ENCODE results near the gene THRAP3.
A peak's percentile ranks its signal among the peaks of the same experiment; 100 is the strongest.

THRAP3 gene

GRCh38 chr1:36301220-36301619 is 77.0 kb downstream of the THRAP3 start:
- Histone ChIP-seq H3K4me3 (ENCODE audit: low read depth, low read length) (no peak overlapping the region), H3K27me3 (ENCODE audit: insufficient read depth, low read length) (no peaks in the 10 kb centered on the region), H2AFZ (ENCODE audit: low read length, unreplicated experiment) (no peak overlapping the region), H3K4me1 (ENCODE audit: control insufficient read depth, insufficient read depth, low read length, unreplicated experiment) (peaks cover 24% of the 10 kb centered on the region), H3K79me2 (ENCODE audit: control insufficient read depth, insufficient read depth, low read length, unreplicated experiment) (no peaks in the 10 kb centered on the region), H3K36me3 (ENCODE audit: insufficient read depth, low read length) (peaks cover 22% of the 10 kb centered on the region), H3K27ac (ENCODE audit: low read depth, low read length) (peak overlapping the region; percentile 87)

- H3K36me3 ChIP-seq (ENCODE audit: insufficient read depth, low read length): peaks cover 13% of the 10 kb centered on the region; the same call in 1 of the 2 replicates
- no peak overlapping the region for H3K27ac ChIP-seq (ENCODE audit: low read depth, low read length)
- H2AFZ ChIP-seq (ENCODE audit: low read length, unreplicated experiment): no peak overlapping the region
- no peak overlapping the region for H3K4me3 ChIP-seq (ENCODE audit: low read depth, low read length)
- no peaks in the 10 kb centered on the region for H3K27me3 ChIP-seq (ENCODE audit: insufficient read depth, low read length)
- H3K4me1 ChIP-seq (ENCODE audit: control insufficient read depth, insufficient read depth, low read length, unreplicated experiment): peaks cover 30% of the 10 kb centered on the region
- peaks cover 8% of the 10 kb centered on the region for H3K79me2 ChIP-seq (ENCODE audit: control insufficient read depth, insufficient read depth, low read length, unreplicated experiment)
These were observed 79.0 kb downstream of the THRAP3 start for GRCh38 chr1:36303244-36303643.

- H3K4me1 ChIP-seq (ENCODE audit: control insufficient read depth, insufficient read depth, low read length, unreplicated experiment): peaks cover 30% of the 10 kb centered on the region
- H2AFZ ChIP-seq (ENCODE audit: low read length, unreplicated experiment): no peak overlapping the region
- H3K27me3 ChIP-seq (ENCODE audit: insufficient read depth, low read length): no peaks in the 10 kb centered on the region
- H3K36me3 ChIP-seq (ENCODE audit: insufficient read depth, low read length): peaks cover 10% of the 10 kb centered on the region; the same call in 1 of the 2 replicates
- H3K4me3 ChIP-seq (ENCODE audit: low read depth, low read length): no peak overlapping the region
- H3K27ac ChIP-seq (ENCODE audit: low read depth, low read length): no peak overlapping the region
- peaks cover 9% of the 10 kb centered on the region for H3K79me2 ChIP-seq (ENCODE audit: control insufficient read depth, insufficient read depth, low read length, unreplicated experiment)
These were observed 79.6 kb downstream of the THRAP3 start for GRCh38 chr1:36303650-36304360.

- Histone ChIP-seq H3K27ac (ENCODE audit: low read depth, low read length) (no peak overlapping the region), H3K4me3 (ENCODE audit: low read depth, low read length) (no peak overlapping the region), H3K27me3 (ENCODE audit: insufficient read depth, low read length) (no peaks in the 10 kb centered on the region), H3K79me2 (ENCODE audit: control insufficient read depth, insufficient read depth, low read length, unreplicated experiment) (peaks cover 9% of the 10 kb centered on the region), H3K36me3 (ENCODE audit: insufficient read depth, low read length) (peaks cover 10% of the 10 kb centered on the region; the same call in 1 of the 2 replicates), H2AFZ (ENCODE audit: low read length, unreplicated experiment) (no peak overlapping the region), H3K4me1 (ENCODE audit: control insufficient read depth, insufficient read depth, low read length, unreplicated experiment) (peaks cover 26% of the 10 kb centered on the region)
These were observed 80.3 kb downstream of the THRAP3 start for GRCh38 chr1:36304521-36304920.

GRCh38 chr1:36304970-36305914 is 81.0 kb downstream of the THRAP3 start:
- Histone ChIP-seq H3K36me3 (ENCODE audit: insufficient read depth, low read length) (peaks cover 10% of the 10 kb centered on the region; the same call in 1 of the 2 replicates), H3K27me3 (ENCODE audit: insufficient read depth, low read length) (no peaks in the 10 kb centered on the region), H3K79me2 (ENCODE audit: control insufficient read depth, insufficient read depth, low read length, unreplicated experiment) (peaks cover 9% of the 10 kb centered on the region), H3K4me3 (ENCODE audit: low read depth, low read length) (no peak overlapping the region), H2AFZ (ENCODE audit: low read length, unreplicated experiment) (no peak overlapping the region), H3K27ac (ENCODE audit: low read depth, low read length) (no peak overlapping the region), H3K4me1 (ENCODE audit: control insufficient read depth, insufficient read depth, low read length, unreplicated experiment) (peaks cover 21% of the 10 kb centered on the region)

GRCh38 chr1:36305915-36306209 is 81.6 kb downstream of the THRAP3 start:
- H3K27ac ChIP-seq (ENCODE audit: low read depth, low read length): no peak overlapping the region

GRCh38 chr1:36306210-36306901 is 82.1 kb downstream of the THRAP3 start, which contains the start of gene SH3D21:
Gene SH3D21, plus strand, starts transcription at chr1:36306368. Its CDS starts 53 bp downstream, at chr1:36306421.
- peaks cover 5% of the 10 kb centered on the region; the same call in 1 of the 2 replicates for H3K36me3 ChIP-seq (ENCODE audit: insufficient read depth, low read length)
- no peak within 1 kb of the TSS for H3K27ac ChIP-seq (ENCODE audit: low read depth, low read length)

More at GRCh38 chr1:36305915-36306209, 81.6 kb downstream of the THRAP3 start:
- Histone ChIP-seq H3K36me3 (ENCODE audit: insufficient read depth, low read length) (peaks cover 10% of the 10 kb centered on the region; the same call in 1 of the 2 replicates), H3K79me2 (ENCODE audit: control insufficient read depth, insufficient read depth, low read length, unreplicated experiment) (peaks cover 9% of the 10 kb centered on the region), H2AFZ (ENCODE audit: low read length, unreplicated experiment) (no peak overlapping the region), H3K4me1 (ENCODE audit: control insufficient read depth, insufficient read depth, low read length, unreplicated experiment) (peaks cover 15% of the 10 kb centered on the region), H3K4me3 (ENCODE audit: low read depth, low read length) (no peak overlapping the region), H3K27me3 (ENCODE audit: insufficient read depth, low read length) (no peaks in the 10 kb centered on the region)

GRCh38 chr1:36306902-36307456 is 82.7 kb downstream of the THRAP3 start:
- Histone ChIP-seq H3K79me2 (ENCODE audit: control insufficient read depth, insufficient read depth, low read length, unreplicated experiment) (peaks cover 9% of the 10 kb centered on the region), H3K27ac (ENCODE audit: low read depth, low read length) (no peak overlapping the region), H3K4me1 (ENCODE audit: control insufficient read depth, insufficient read depth, low read length, unreplicated experiment) (peaks cover 12% of the 10 kb centered on the region), H3K36me3 (ENCODE audit: insufficient read depth, low read length) (peaks cover 1% of the 10 kb centered on the region; the same call in 1 of the 2 replicates), H3K27me3 (ENCODE audit: insufficient read depth, low read length) (no peaks in the 10 kb centered on the region), H2AFZ (ENCODE audit: low read length, unreplicated experiment) (peak overlapping the region; percentile 58), H3K4me3 (ENCODE audit: low read depth, low read length) (peak overlapping the region; percentile 87)

More at GRCh38 chr1:36306210-36306901, 82.1 kb downstream of the THRAP3 start, which contains the start of gene SH3D21:
- Histone ChIP-seq H3K4me3 (ENCODE audit: low read depth, low read length) (peak within 1 kb of the TSS; percentile 87), H3K4me1 (ENCODE audit: control insufficient read depth, insufficient read depth, low read length, unreplicated experiment) (peaks cover 12% of the 10 kb centered on the region), H2AFZ (ENCODE audit: low read length, unreplicated experiment) (peak within 1 kb of the TSS; percentile 58), H3K79me2 (ENCODE audit: control insufficient read depth, insufficient read depth, low read length, unreplicated experiment) (peaks cover 9% of the 10 kb centered on the region), H3K27me3 (ENCODE audit: insufficient read depth, low read length) (no peaks in the 10 kb centered on the region)

- H3K4me3 ChIP-seq (ENCODE audit: low read depth, low read length): peak overlapping the region; percentile 87
- no peak overlapping the region for H3K27ac ChIP-seq (ENCODE audit: low read depth, low read length)
- no peak overlapping the region for H2AFZ ChIP-seq (ENCODE audit: low read length, unreplicated experiment)
- H3K27me3 ChIP-seq (ENCODE audit: insufficient read depth, low read length): no peaks in the 10 kb centered on the region
- H3K4me1 ChIP-seq (ENCODE audit: control insufficient read depth, insufficient read depth, low read length, unreplicated experiment): peaks cover 12% of the 10 kb centered on the region
- peaks cover 9% of the 10 kb centered on the region for H3K79me2 ChIP-seq (ENCODE audit: control insufficient read depth, insufficient read depth, low read length, unreplicated experiment)
- H3K36me3 ChIP-seq (ENCODE audit: insufficient read depth, low read length): peaks cover 3% of the 10 kb centered on the region
These were observed 83.5 kb downstream of the THRAP3 start for GRCh38 chr1:36307601-36308330.
